ENCODE measurements around the gene CCDC71L. TPM values are rescaled to one million over a fixed set of nuclear protein-coding genes. Genes with fewer than 3 reads are reported as not detected.

Gene CCDC71L
- total and polyA plus RNA-seq, 2 of the 13 experiments (the other 11 are each of a cell fraction or from before 2014, with no cell fraction given) = 0.02 TPM; not detected in 1

DNA sequence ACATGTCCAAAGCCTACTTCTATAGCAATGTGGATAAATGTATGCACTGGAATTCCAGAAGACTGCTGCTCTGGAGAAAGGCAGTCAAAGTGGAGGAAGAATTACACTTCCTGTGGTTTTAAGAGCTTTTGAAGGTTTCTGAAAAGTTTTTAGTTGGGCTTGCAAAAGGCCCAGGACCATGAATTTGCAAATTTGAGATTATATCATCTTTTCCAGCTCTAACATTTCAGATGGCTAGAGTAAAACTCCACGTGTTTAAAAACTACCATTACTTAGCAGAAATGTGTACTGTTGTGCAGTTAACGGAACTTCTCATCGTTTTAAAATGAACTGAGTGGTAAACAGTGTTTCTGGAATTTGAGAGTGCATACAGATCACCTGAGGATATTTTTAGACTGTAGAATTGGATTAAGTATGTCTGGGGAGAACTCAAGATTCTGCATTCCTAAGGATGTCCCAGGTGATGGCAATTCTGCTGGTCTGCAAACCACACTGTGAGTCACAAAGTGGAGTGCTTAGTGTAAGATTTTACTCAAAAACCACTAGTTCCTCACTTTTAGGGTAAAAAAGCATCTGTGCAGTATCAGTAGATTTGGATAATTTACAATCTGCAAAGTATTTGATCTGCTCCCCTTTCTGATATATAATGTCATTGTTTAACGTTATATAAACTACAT lies 32.9 kb upstream of the CCDC71L start:
- Histone ChIP-seq H3K9me3 (ENCODE audit: low read length) (no peaks in the 10 kb centered on the region), H2AFZ (ENCODE audit: low read length) (no peak overlapping the region), H3K9ac (ENCODE audit: insufficient read depth, low read depth, low read length) (no peak overlapping the region), H3K4me1 (ENCODE audit: insufficient read depth, low read length) (no peaks in the 10 kb centered on the region), H3K4me2 (ENCODE audit: low read depth, low read length) (no peak overlapping the region), H3K4me3 (replicated peaks in 1 of 3; ENCODE audit: insufficient read depth in 1 of 3, low read depth in 2 of 3, low read length in 3 of 3) (no peak overlapping the region), H4K20me1 (ENCODE audit: insufficient read depth, low read length) (no peaks in the 10 kb centered on the region), H3K27me3 (ENCODE audit: control insufficient read depth in 1 of 2, insufficient read depth in 2 of 2, low read length in 2 of 2) (no peaks in the 10 kb centered on the region), H3K79me2 (ENCODE audit: insufficient read depth, low read length) (no peaks in the 10 kb centered on the region), H3K36me3 (replicated peaks in 1 of 2; ENCODE audit: control insufficient read depth in 1 of 2, insufficient read depth in 2 of 2, low read length in 2 of 2) (no peaks in the 10 kb centered on the region), H3K27ac (ENCODE audit: extremely low read length, insufficient read depth, low read length) (no peak overlapping the region)
- ATAC-seq = no peak
- no TSS peak for BruUV-seq (replicated peaks)
- CTCF ChIA-PET (ENCODE audit: low intra/inter-chr PET ratio, low total read pairs) = no interaction called here
- no peak for TF ChIP-seq KAT7 (CRISPR knock-in tag; IDR thresholded peaks at IDR 0.05; ENCODE audit: borderline replicate concordance)
- TF ChIP-seq NR1H2 (CRISPR knock-in tag; IDR thresholded peaks at IDR 0.05; ENCODE audit: borderline replicate concordance, low read depth) = no peak
- TF ChIP-seq ZNF792 (CRISPR knock-in tag; IDR thresholded peaks at IDR 0.05) = no peak
- TF ChIP-seq ZNF816 (CRISPR knock-in tag; IDR thresholded peaks at IDR 0.05; ENCODE audit: borderline replicate concordance) = no peak
- TF ChIP-seq MED1 (CRISPR knock-in tag; IDR thresholded peaks at IDR 0.05) = no peak
- TF ChIP-seq RCOR2 (CRISPR knock-in tag; IDR thresholded peaks at IDR 0.05) = no peak
- no peak for TF ChIP-seq ZNF530 (CRISPR knock-in tag; IDR thresholded peaks at IDR 0.05; ENCODE audit: low read depth)
- TF ChIP-seq CHCHD3 (CRISPR knock-in tag; IDR thresholded peaks at IDR 0.05) = no peak
- TF ChIP-seq RARA (CRISPR knock-in tag; IDR thresholded peaks at IDR 0.05) = no peak
- no peak for TF ChIP-seq ZNF432 (CRISPR knock-in tag; IDR thresholded peaks at IDR 0.05; ENCODE audit: borderline replicate concordance)
- TF ChIP-seq ZNF883 (CRISPR knock-in tag; IDR thresholded peaks at IDR 0.05; ENCODE audit: not compliant biosample characterization) = no peak
- no peak for TF ChIP-seq DMAP1 (CRISPR knock-in tag; IDR thresholded peaks at IDR 0.05)
- no peak for TF ChIP-seq RARG (CRISPR knock-in tag; IDR thresholded peaks at IDR 0.05; ENCODE audit: low read depth)
- no peak for TF ChIP-seq GLMP (CRISPR knock-in tag; IDR thresholded peaks at IDR 0.05; ENCODE audit: borderline replicate concordance)
- TF ChIP-seq ZNF550 (CRISPR knock-in tag; IDR thresholded peaks at IDR 0.05; ENCODE audit: borderline replicate concordance) = no peak
- no peak for TF ChIP-seq NFATC3 (CRISPR knock-in tag; IDR thresholded peaks at IDR 0.05)
- DNase-seq (ENCODE audit: low spot score) = no peak
- in situ Hi-C loops (cut with HindIII; ENCODE audit: extremely low pct_ligation_motif_present, low pct_unique_long_range_greater_than_20kb) = no loop called here
- 0% methylated on average over 4 of the region's 4 CpGs for WGBS (ENCODE audit: low lambda C conversion rate)
- POLR2A ChIA-PET = no interaction called here
- FAIRE-seq = no peak
- intact Hi-C loops (cut with micrococcal nuclease; ENCODE audit: unreplicated experiment) = no loop called here

Data from HepG2 (cell line).